Stimulated activated effector memory CD8-positive, alpha-beta T cell treated with anti-CD3 and anti-CD28 coated beads, Interleukin-12 subunit alpha, Interleukin-12 subunit beta, amount 100 ng/mL, for 72 hours (primary cell): ENCODE measurements around the gene PIEZO1.

Experiments used
- ATAC-seq: fragments of 150-1000 bp; cut with Tn5 transposase; 2 replicates; pipeline ENCODE4 v1.10.0; 2021
- DNase-seq, 2 donors: peaks; one replicate each; pipeline ENCODE4 v3.0.0; 2021 to 2022; ENCODE audit warnings: low spot score in 2 of 2
- H3K27ac Mint-ChIP-seq: one replicate; pipeline ENCODE4 v1.8.0; 2022; ENCODE audit warnings: mild to moderate bottlenecking, mixed read lengths
- H3K36me3 Mint-ChIP-seq: one replicate; pipeline ENCODE4 v1.8.0; 2022; ENCODE audit warnings: mild to moderate bottlenecking, mixed read lengths
- H3K4me1 Mint-ChIP-seq: one replicate; pipeline ENCODE4 v1.8.0; 2022; ENCODE audit warnings: mixed read lengths
- H3K4me3 Mint-ChIP-seq: one replicate; pipeline ENCODE4 v1.8.0; 2022; ENCODE audit warnings: mild to moderate bottlenecking, mixed read lengths
- H3K9me3 Mint-ChIP-seq: one replicate; pipeline ENCODE4 v1.8.0; 2022; ENCODE audit warnings: mixed read lengths

Gene PIEZO1

GRCh38 chr16:88771294-88771772 is 13.7 kb downstream of the PIEZO1 start:
- DNase-seq: no peak
- Mint-ChIP-seq H3K36me3 (peaks cover 39% of the 10 kb centered on the region), H3K27ac (peak overlapping the region; percentile 68), H3K9me3 (no peaks in the 10 kb centered on the region), H3K4me1 (peaks cover 55% of the 10 kb centered on the region), H3K4me3 (peak overlapping the region; percentile 29)
- ATAC-seq: no peak

DNA sequence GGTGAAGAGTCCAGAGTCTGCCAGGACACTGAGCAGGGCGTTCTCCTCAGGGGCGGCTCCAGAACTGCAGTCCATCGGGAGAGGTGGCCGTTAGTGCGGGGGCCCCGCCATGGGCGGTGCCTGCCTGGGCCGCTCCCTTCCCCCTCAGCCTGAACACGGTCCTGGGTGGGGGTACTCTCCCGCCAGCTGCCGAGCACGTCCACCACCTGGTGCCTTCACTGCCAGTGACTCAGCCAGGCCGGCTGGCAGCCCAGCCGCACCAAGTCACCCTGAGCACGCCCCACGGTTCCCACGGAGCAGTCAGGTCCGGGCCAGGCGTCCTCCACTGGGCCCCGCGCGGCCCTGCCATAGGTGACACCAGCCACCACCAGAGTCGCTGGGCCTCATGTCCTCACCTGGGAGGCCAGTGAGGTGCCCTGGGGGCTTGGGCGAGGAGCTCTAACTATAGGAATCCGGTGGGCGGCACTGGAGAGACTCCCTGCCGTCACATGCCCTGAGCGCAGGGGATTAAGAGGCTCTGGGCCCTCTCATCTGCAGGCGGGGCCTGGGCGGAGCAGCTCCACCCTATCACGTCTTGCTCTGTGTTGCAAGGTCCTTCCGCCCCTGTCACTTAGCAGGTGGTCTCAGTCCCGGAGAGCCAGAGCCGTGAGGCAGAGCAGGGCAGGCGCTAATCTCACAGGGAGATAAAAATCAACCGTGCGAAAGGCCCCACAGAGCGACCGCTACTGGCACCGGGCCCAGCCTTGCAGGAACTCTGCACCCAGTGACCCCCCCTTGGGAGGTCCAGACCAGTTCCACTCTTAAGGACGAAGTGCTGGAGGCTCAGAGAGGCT is 14.3 kb downstream of the PIEZO1 start:
- peaks cover 61% of the 10 kb centered on the region for H3K4me1 Mint-ChIP-seq
- H3K36me3 Mint-ChIP-seq: peaks cover 39% of the 10 kb centered on the region
- peak overlapping the region; percentile 68 for H3K27ac Mint-ChIP-seq
- peak overlapping the region; percentile 29 for H3K4me3 Mint-ChIP-seq
- DNase-seq (no peak), ATAC-seq (peak; percentile 56)
- H3K9me3 Mint-ChIP-seq: no peaks in the 10 kb centered on the region

- ATAC-seq (peak; percentile 48), DNase-seq (no peak)
- no peaks in the 10 kb centered on the region for H3K9me3 Mint-ChIP-seq
- H3K36me3 Mint-ChIP-seq: peaks cover 39% of the 10 kb centered on the region
- peaks cover 59% of the 10 kb centered on the region for H3K4me1 Mint-ChIP-seq
- peak overlapping the region; percentile 29 for H3K4me3 Mint-ChIP-seq
- peak overlapping the region; percentile 68 for H3K27ac Mint-ChIP-seq
Observed at GRCh38 chr16:88769617-88770460, 15.2 kb downstream of the PIEZO1 start.

GRCh38 chr16:88768071-88768783 is 16.8 kb downstream of the PIEZO1 start:
- Mint-ChIP-seq H3K4me1 (peaks cover 50% of the 10 kb centered on the region), H3K4me3 (peak overlapping the region; percentile 51), H3K36me3 (peaks cover 38% of the 10 kb centered on the region), H3K9me3 (no peaks in the 10 kb centered on the region), H3K27ac (peak overlapping the region; percentile 90)
- DNase-seq (no peak), ATAC-seq (no peak)

- DNase-seq (no peak), ATAC-seq (no peak)
- Mint-ChIP-seq H3K4me3 (peak overlapping the region; percentile 51), H3K27ac (peak overlapping the region; percentile 90), H3K36me3 (peaks cover 42% of the 10 kb centered on the region), H3K4me1 (peaks cover 52% of the 10 kb centered on the region), H3K9me3 (no peaks in the 10 kb centered on the region)
Observed at GRCh38 chr16:88767546-88768070, 17.4 kb downstream of the PIEZO1 start.

DNA sequence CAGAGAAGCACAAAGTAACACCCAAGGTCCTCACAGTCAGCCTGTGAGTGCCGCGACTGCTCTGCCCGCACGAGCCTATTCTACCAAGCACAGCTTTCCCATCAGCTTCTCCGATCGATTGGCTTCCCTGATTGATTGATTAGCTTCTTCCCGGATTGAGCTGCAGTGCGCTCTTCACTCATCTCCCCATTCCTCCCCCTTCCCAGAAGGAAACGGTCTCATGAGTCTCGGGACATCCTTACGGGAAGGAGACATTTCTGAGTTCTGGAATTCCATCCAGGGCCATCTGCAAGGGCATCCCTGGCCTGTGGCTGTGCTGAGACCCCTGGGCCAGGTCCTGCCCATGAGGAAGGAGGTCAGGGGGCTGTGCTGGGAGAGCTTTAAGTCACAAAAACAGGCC is 18.0 kb downstream of the PIEZO1 start:
- no peak for ATAC-seq
- peaks cover 42% of the 10 kb centered on the region for H3K36me3 Mint-ChIP-seq
- DNase-seq: no peak
- peak overlapping the region; percentile 51 for H3K4me3 Mint-ChIP-seq
- peaks cover 52% of the 10 kb centered on the region for H3K4me1 Mint-ChIP-seq
- peak overlapping the region; percentile 90 for H3K27ac Mint-ChIP-seq
- H3K9me3 Mint-ChIP-seq: no peaks in the 10 kb centered on the region

GRCh38 chr16:88764913-88765349 is 20.1 kb downstream of the PIEZO1 start:
- H3K27ac Mint-ChIP-seq: no peak overlapping the region
- H3K36me3 Mint-ChIP-seq: peaks cover 37% of the 10 kb centered on the region
- no peak for ATAC-seq
- H3K4me1 Mint-ChIP-seq: peaks cover 60% of the 10 kb centered on the region
- no peaks in the 10 kb centered on the region for H3K9me3 Mint-ChIP-seq
- DNase-seq: no peak
- no peak overlapping the region for H3K4me3 Mint-ChIP-seq

DNA sequence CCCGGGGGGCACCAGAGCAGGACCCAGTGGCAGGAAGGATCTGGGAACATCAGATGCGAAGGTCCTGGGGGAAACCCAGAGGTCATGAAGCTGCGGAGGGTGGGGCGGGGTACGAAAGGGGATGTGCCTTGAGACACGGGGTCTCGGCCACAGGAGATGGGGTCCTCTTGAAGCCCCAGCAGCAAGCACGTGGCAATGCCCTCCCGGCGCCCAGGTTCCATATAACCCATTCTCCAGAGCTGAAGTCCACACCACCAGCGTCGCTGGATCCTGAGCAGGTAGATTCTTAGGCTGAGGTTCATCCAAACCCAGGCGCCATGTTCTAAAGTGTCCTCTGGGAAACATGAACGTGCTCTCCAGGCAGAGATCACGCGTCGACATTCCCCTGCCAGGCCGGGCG is 20.9 kb downstream of the PIEZO1 start:
- peaks cover 59% of the 10 kb centered on the region for H3K4me1 Mint-ChIP-seq
- H3K36me3 Mint-ChIP-seq: peaks cover 39% of the 10 kb centered on the region
- H3K9me3 Mint-ChIP-seq: no peaks in the 10 kb centered on the region
- H3K4me3 Mint-ChIP-seq: no peak overlapping the region
- peak overlapping the region; percentile 1 for H3K27ac Mint-ChIP-seq
- ATAC-seq (no peak), DNase-seq (no peak)

DNA sequence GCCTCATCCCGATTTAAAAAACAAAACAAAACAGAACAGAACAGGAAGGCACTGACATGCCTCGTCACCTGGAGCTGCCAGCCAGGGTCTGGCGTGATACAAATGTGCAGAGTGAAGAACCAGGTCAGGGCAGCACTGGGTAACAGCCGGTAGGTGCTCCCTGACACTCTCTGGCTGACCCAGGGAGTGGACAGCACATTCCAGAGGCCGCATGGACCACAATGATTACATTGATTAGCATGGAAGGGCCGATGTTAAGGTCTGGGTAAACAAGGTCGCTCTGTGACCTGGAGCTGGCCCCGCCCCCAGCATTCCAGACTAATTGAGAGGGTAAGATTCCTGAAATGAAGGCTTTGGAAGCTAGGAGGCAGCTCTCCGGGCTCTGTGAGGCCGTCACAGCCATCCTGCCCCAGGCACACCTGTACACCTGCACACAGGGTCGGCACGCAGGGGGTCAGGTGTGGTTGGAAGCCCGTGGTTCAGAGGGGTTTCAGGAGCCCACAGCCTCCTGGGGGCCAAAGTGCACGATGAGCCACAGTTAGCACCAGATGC is 21.4 kb downstream of the PIEZO1 start:
- Mint-ChIP-seq H3K4me3 (no peak overlapping the region), H3K9me3 (no peaks in the 10 kb centered on the region), H3K27ac (peak overlapping the region; percentile 1), H3K4me1 (peaks cover 59% of the 10 kb centered on the region), H3K36me3 (peaks cover 39% of the 10 kb centered on the region)
- no peak for ATAC-seq
- no peak for DNase-seq

DNA sequence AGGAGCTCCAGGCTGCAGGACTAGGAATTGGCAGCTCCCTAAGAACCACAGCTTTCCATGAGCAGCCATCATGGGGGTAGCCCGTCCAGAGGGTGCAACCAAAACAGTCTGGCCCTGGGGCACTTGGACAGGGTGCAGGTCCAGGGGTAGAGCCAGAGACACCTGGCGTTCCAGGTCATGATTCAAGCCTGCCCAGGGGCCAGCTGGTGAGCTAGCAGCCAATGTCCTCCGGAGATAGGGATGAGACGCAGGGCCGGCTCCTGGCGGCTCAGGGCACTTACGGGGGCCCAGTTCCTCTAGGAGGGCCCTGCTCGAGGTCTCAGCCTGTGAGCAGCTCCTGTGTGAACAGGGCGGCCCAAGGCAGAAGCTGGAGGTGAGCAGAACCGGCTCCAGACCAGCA is 22.1 kb downstream of the PIEZO1 start:
- Mint-ChIP-seq H3K4me1 (peaks cover 63% of the 10 kb centered on the region), H3K9me3 (no peaks in the 10 kb centered on the region), H3K36me3 (peaks cover 40% of the 10 kb centered on the region), H3K4me3 (no peak overlapping the region), H3K27ac (no peak overlapping the region)
- DNase-seq (no peak), ATAC-seq (no peak)

- DNase-seq: no peak
- H3K4me1 Mint-ChIP-seq: peaks cover 60% of the 10 kb centered on the region
- H3K4me3 Mint-ChIP-seq: no peak overlapping the region
- no peak for ATAC-seq
- peaks cover 40% of the 10 kb centered on the region for H3K36me3 Mint-ChIP-seq
- no peak overlapping the region for H3K27ac Mint-ChIP-seq
- H3K9me3 Mint-ChIP-seq: no peaks in the 10 kb centered on the region
Observed at GRCh38 chr16:88762258-88762870, 22.7 kb downstream of the PIEZO1 start.

GRCh38 chr16:88761830-88762229 is 23.2 kb downstream of the PIEZO1 start:
- H3K36me3 Mint-ChIP-seq: peaks cover 40% of the 10 kb centered on the region
- H3K4me3 Mint-ChIP-seq: no peak overlapping the region
- H3K9me3 Mint-ChIP-seq: no peaks in the 10 kb centered on the region
- H3K4me1 Mint-ChIP-seq: peaks cover 60% of the 10 kb centered on the region
- no peak overlapping the region for H3K27ac Mint-ChIP-seq
- DNase-seq (no peak), ATAC-seq (no peak)

GRCh38 chr16:88761143-88761534 is 23.9 kb downstream of the PIEZO1 start:
- DNase-seq (no peak), ATAC-seq (no peak)
- Mint-ChIP-seq H3K4me1 (peaks cover 55% of the 10 kb centered on the region), H3K9me3 (no peaks in the 10 kb centered on the region), H3K27ac (no peak overlapping the region), H3K36me3 (peaks cover 38% of the 10 kb centered on the region), H3K4me3 (no peak overlapping the region)

GRCh38 chr16:88760424-88761142 is 24.4 kb downstream of the PIEZO1 start:
- Mint-ChIP-seq H3K27ac (peak overlapping the region; percentile 93), H3K4me1 (peaks cover 51% of the 10 kb centered on the region), H3K9me3 (no peaks in the 10 kb centered on the region), H3K4me3 (peak overlapping the region; percentile 63), H3K36me3 (peaks cover 33% of the 10 kb centered on the region)
- no peak for DNase-seq
- no peak for ATAC-seq
